ENCODE results near the gene TNK2.
A peak's percentile ranks its signal among the peaks of the same experiment; 100 is the strongest.
"Not testable (repeated sequence)": the region's sequence is repeated elsewhere in the genome, so short reads cannot be mapped to it uniquely, and the experiment has no call there.

TNK2 gene

DNA sequence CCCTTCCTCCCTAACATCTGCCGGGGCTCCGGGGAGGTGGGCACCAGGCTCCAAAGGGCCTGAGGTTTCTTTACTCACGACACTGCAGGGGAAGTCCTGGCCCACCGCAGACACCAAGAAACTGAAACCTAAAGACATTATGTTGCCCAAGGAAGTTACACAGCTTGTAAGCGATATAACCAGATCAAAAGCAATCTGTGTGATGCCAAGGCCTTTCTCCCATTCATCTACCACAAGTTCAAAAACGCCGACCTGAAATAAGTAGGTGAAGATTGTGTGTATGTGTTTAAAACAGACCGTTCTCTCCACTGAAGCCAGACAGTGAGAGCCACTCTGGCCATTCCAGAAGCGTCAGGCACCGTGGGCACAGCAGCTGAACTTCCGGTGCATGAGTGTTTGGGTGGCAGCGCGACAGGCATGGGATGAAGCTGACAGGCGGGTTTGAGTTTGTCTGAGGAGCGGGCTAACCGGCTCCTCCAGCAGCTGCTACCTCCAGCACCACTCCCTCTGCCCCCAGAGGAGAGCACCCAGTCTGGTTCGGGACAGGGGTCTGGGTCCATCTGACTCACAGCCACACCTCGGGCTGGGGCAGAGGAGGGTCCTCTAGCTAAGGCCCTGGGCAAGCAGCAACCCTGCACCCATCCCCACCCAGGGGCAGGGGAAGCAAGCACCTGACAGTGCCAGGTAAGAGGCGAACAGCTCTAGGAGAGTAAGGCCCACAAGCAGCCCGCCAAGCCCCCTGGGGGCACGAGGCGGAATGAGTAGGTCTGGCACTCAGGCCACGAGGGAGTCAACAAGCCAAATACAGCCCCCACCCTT lies 1.3 kb downstream of the TNK2 start:
- Histone ChIP-seq H3K4me1 (peaks cover 88% of the 10 kb centered on the region), H3K36me3 (no peaks in the 10 kb centered on the region), H4K20me1 (peaks cover 30% of the 10 kb centered on the region), H3K27me3 (no peaks in the 10 kb centered on the region), H3K9ac (peak overlapping the region; percentile 85), H3K9me3 (no peaks in the 10 kb centered on the region), H3K4me3 (peak overlapping the region; percentile 87), H3K4me2 (peak overlapping the region; percentile 96), H3K27ac (peak overlapping the region; percentile 85)
- TF ChIP-seq Cebpa-rat (IDR thresholded peaks at IDR 0.05), result no peak

- no peak for TF ChIP-seq Cebpa-rat (IDR thresholded peaks at IDR 0.05)
- H3K9me3 ChIP-seq, result no peaks in the 10 kb centered on the region
- peaks cover 88% of the 10 kb centered on the region for H3K4me1 ChIP-seq
- peak overlapping the region; percentile 85 for H3K27ac ChIP-seq
- peaks cover 38% of the 10 kb centered on the region for H4K20me1 ChIP-seq
- no peaks in the 10 kb centered on the region for H3K27me3 ChIP-seq
- peak overlapping the region; percentile 87 for H3K4me3 ChIP-seq
- H3K4me2 ChIP-seq, result peak overlapping the region; percentile 96
- H3K36me3 ChIP-seq, result no peaks in the 10 kb centered on the region
- H3K9ac ChIP-seq, result peak overlapping the region; percentile 85
Observed at GRCh38 chr3:195905970-195906864, 2.1 kb downstream of the TNK2 start.

- H4K20me1 ChIP-seq, result peaks cover 52% of the 10 kb centered on the region
- no peak overlapping the region for H3K9ac ChIP-seq
- no peak overlapping the region for H3K27ac ChIP-seq
- no peak overlapping the region for H3K4me3 ChIP-seq
- H3K9me3 ChIP-seq, result no peaks in the 10 kb centered on the region
- H3K4me1 ChIP-seq, result peaks cover 91% of the 10 kb centered on the region
- H3K27me3 ChIP-seq, result no peaks in the 10 kb centered on the region
- no peak for TF ChIP-seq Cebpa-rat (IDR thresholded peaks at IDR 0.05)
- no peaks in the 10 kb centered on the region for H3K36me3 ChIP-seq
- peak overlapping the region; percentile 94 for H3K4me2 ChIP-seq
Observed at GRCh38 chr3:195904368-195904767, 4.0 kb downstream of the TNK2 start.

- Histone ChIP-seq H3K4me2 (peak overlapping the region; percentile 94), H3K9me3 (no peaks in the 10 kb centered on the region), H3K4me3 (no peak overlapping the region), H4K20me1 (peaks cover 52% of the 10 kb centered on the region), H3K27ac (0 out of 2 replicates have a peak overlapping the region, but pooled peaks have one; percentile 18), H3K4me1 (peaks cover 96% of the 10 kb centered on the region), H3K36me3 (no peaks in the 10 kb centered on the region), H3K9ac (no peak overlapping the region), H3K27me3 (no peaks in the 10 kb centered on the region)
- TF ChIP-seq Cebpa-rat (IDR thresholded peaks at IDR 0.05), result no peak
Observed at GRCh38 chr3:195903950-195904290, 4.4 kb downstream of the TNK2 start.

DNA sequence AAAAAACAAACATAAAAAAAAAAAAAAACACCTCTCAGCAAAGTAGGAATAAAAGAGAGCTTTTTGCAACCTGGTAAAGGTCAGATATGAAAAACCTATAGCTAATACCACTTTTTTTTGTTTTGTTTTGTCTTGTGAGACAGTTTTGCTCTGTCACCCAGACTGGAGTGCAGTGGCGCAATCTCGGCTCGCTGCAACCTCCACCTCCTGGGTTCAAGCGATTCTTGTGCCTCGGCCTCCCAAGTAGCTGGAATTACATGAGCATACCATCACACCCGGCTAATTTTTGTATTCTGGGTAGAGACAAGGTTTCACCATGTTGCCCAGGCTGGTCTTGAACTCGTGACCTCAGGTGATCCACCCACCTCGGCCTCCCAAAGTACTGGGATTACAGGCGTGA lies 5.7 kb downstream of the TNK2 start:
- not testable (repeated sequence) for H3K27me3 ChIP-seq, H3K4me3 ChIP-seq, H3K9me3 ChIP-seq, H3K9ac ChIP-seq, H3K36me3 ChIP-seq, H3K27ac ChIP-seq
- Histone ChIP-seq H3K4me2 (peak overlapping the region; percentile 94), H4K20me1 (peaks cover 42% of the 10 kb centered on the region), H3K4me1 (peaks cover 100% of the 10 kb centered on the region)

- Histone ChIP-seq H3K4me1 (peaks cover 100% of the 10 kb centered on the region), H3K4me2 (peak overlapping the region; percentile 94), H3K9ac (0 out of 2 replicates have a peak overlapping the region, but pooled peaks have one; percentile 72), H3K27ac (peak overlapping the region; percentile 79), H4K20me1 (peaks cover 36% of the 10 kb centered on the region)
- H3K9me3 ChIP-seq, H3K27me3 ChIP-seq, H3K4me3 ChIP-seq, H3K36me3 ChIP-seq: not testable (repeated sequence)
Observed at GRCh38 chr3:195901836-195902585, 6.3 kb downstream of the TNK2 start.

DNA sequence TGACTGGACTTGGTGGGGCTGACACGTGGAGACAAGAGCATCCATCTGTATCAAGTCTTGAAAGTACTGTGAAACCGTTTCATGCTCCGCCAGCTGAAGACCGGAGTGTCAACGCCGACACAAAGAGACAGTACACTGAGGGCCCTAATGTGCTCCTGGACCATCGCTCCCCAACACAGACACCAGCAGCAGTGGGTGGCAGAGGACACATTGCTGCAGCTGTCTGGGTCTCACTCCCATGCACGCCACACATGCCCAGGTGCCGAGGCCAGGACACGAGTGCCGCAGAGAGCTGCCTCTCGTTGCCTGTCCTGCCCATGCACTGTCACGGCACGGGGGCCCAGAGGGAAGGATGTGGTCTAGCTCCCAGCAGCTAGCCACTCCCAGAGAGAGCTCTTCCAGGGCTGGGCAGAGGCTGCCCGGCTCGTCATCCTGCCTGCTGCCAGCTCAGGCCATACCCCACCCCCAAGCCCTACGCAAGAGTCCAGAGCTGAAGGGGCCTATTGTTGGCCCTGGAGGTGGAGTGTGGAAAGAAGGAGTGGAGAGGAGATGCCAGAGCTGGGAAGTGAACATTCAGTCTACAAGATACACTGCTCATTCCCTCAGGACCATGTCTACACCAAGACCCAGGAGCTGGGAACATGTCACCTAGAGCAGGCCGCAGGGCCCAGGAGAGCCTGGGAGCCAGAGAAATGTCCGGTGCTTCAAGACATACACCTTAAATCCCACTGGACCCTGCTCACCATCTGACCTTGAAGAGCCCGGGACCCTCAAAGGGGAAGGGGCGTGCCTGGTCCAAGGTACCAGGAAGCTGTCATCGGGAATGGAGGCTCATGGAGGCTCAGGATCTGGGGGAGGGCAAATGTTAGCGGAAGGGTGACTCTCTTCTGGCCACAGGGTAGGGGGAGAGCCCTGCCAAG lies 7.7 kb downstream of the TNK2 start:
- H3K4me3 ChIP-seq, result peak overlapping the region; percentile 42
- peaks cover 99% of the 10 kb centered on the region for H3K4me1 ChIP-seq
- peak overlapping the region; percentile 79 for H3K27ac ChIP-seq
- H4K20me1 ChIP-seq, result peaks cover 24% of the 10 kb centered on the region
- no peaks in the 10 kb centered on the region for H3K27me3 ChIP-seq
- H3K4me2 ChIP-seq, result peak overlapping the region; percentile 94
- H3K9me3 ChIP-seq, result no peaks in the 10 kb centered on the region
- H3K36me3 ChIP-seq, result no peaks in the 10 kb centered on the region
- no peak for TF ChIP-seq Cebpa-rat (IDR thresholded peaks at IDR 0.05)
- peak overlapping the region; percentile 72 for H3K9ac ChIP-seq

DNA sequence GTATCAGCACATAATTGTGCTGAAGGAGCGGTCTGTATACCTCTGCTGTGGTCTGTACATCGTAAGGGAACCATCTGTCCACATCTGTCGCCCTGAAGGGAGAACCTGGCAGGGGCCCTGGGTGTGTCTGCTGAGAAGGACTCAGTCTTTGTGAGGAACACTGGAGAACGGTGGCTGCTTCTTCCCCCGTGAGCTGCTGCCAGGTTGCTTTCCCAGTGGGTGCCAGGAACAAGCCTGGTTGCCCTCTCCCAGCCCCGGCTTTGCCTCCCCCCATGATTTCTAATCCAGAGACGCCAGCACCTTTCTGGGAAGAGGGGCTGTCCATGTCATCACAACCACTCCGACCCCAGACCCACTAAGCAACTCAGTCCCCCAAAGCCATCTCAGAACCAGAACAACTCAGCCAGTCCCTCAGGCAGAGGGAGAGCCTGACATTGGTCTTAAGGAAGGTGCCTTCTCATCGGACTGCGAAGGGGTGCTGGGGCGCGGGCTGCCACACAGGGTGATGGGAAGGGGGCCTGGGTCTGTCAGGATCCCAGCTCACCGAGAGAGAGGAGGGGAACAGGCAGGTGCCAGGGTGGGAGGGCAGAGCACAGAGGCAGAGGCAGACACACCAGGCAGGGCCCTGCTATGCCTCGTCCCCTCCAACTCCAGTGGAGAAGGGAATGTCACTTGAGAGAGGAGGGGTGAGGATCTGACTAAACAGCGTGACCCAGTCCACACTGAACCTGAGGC lies 8.5 kb downstream of the TNK2 start:
- TF ChIP-seq Cebpa-rat (IDR thresholded peaks at IDR 0.05), result no peak
- Histone ChIP-seq H3K9ac (peak overlapping the region; percentile 72), H3K27ac (peak overlapping the region; percentile 79), H3K4me2 (peak overlapping the region; percentile 94), H3K4me3 (peak overlapping the region; percentile 42), H3K36me3 (no peaks in the 10 kb centered on the region), H3K4me1 (peaks cover 92% of the 10 kb centered on the region), H3K27me3 (no peaks in the 10 kb centered on the region), H3K9me3 (no peaks in the 10 kb centered on the region), H4K20me1 (peaks cover 26% of the 10 kb centered on the region)

Data from BLaER1 (cell line).